Tracheal epithelial cell (primary cell): ENCODE data around the gene CLDN8. TPM values are rescaled to one million over a fixed set of nuclear protein-coding genes. Genes with fewer than 3 reads are reported as not detected.

ENCODE experiments used
- total RNA-seq: library from RNA; depleted of rRNA; stranded (reverse); fragments of >200 nt; gene quantifications from 2 replicates; pipeline ENCODE4 v1.2.1, GENCODE V29; 2014

The CLDN8 gene
- under 0.01 TPM in 2 replicates for total RNA-seq

GRCh38 chr21:30216041-30216723 lies at the start of gene CLDN8:
Gene CLDN8, minus strand, starts transcription at chr21:30216097. Its CDS starts 172 bp downstream, at chr21:30215925.

GRCh38 chr21:30166705-30167104 lies 49.2 kb downstream of the CLDN8 start, which contains the start of gene CLDN17:
Gene CLDN17, minus strand, starts transcription at chr21:30166805. Its CDS starts 188 bp downstream, at chr21:30166617.

Other genes with a start within 250 kb of the CLDN8 start
- under 0.01 TPM in 1 of 2 replicates, not detected in the other for gene CLDN17, start 49.3 kb downstream of the CLDN8 start, total RNA-seq
- not detected in 2 replicates for gene KRTAP24-1, start 66.9 kb upstream of the CLDN8 start, total RNA-seq
- gene KRTAP25-1, start 73.4 kb upstream of the CLDN8 start, total RNA-seq: not detected in 2 replicates
- gene KRTAP26-1, start 104.2 kb upstream of the CLDN8 start, total RNA-seq: not detected in 2 replicates
- gene KRTAP27-1, start 121.6 kb upstream of the CLDN8 start, total RNA-seq: not detected in 2 replicates
- not detected in 2 replicates for gene KRTAP23-1, start 132.5 kb upstream of the CLDN8 start, total RNA-seq
- gene KRTAP13-2, start 156.2 kb upstream of the CLDN8 start, total RNA-seq: not detected in 2 replicates
- gene KRTAP13-1, start 179.9 kb upstream of the CLDN8 start, total RNA-seq: not detected in 2 replicates
- gene KRTAP13-3, start 209.8 kb upstream of the CLDN8 start, total RNA-seq: not detected in 2 replicates
- gene KRTAP13-4, start 214.1 kb upstream of the CLDN8 start, total RNA-seq: not detected in 2 replicates
- gene KRTAP15-1, start 224.2 kb upstream of the CLDN8 start, total RNA-seq: not detected in 2 replicates